GM21526 (cell line): ENCODE measurements around the gene CDH22.

Experiments used
- ATAC-seq: cut with Tn5 transposase; IDR thresholded peaks from one replicate; pipeline ENCODE4 v1.9.1; 2021; ENCODE audit warnings: moderate library complexity; ENCODE audit not compliant: unreplicated experiment, low FRiP score

The CDH22 gene

GRCh38 chr20:46270977-46271744 lies 37.1 kb downstream of the CDH22 start:
- no peak for ATAC-seq

- no peak for ATAC-seq
These were observed 38.9 kb downstream of the CDH22 start for GRCh38 chr20:46269372-46269771.

GRCh38 chr20:46268662-46269061 lies 39.6 kb downstream of the CDH22 start:
- ATAC-seq: no peak

GRCh38 chr20:46268131-46268614 lies 40.1 kb downstream of the CDH22 start:
- no peak for ATAC-seq

GRCh38 chr20:46267108-46268105 lies 40.9 kb downstream of the CDH22 start:
- ATAC-seq: no peak

GRCh38 chr20:46265539-46265938 lies 42.8 kb downstream of the CDH22 start:
- ATAC-seq: no peak

- ATAC-seq: no peak
These were observed 43.7 kb downstream of the CDH22 start for GRCh38 chr20:46264391-46265266.

GRCh38 chr20:46261456-46262253 lies 46.6 kb downstream of the CDH22 start:
- ATAC-seq: no peak

GRCh38 chr20:46260936-46261454 lies 47.3 kb downstream of the CDH22 start:
- ATAC-seq: no peak

- no peak for ATAC-seq
These were observed 47.8 kb downstream of the CDH22 start for GRCh38 chr20:46260480-46260879.

GRCh38 chr20:46259260-46259859 lies 48.9 kb downstream of the CDH22 start:
- no peak for ATAC-seq

GRCh38 chr20:46257887-46258286 lies 50.4 kb downstream of the CDH22 start:
- no peak for ATAC-seq

GRCh38 chr20:46256293-46256692 lies 52.0 kb downstream of the CDH22 start:
- no peak for ATAC-seq

GRCh38 chr20:46255440-46256104 lies 52.7 kb downstream of the CDH22 start:
- ATAC-seq: no peak

- ATAC-seq: no peak
These were observed 54.9 kb downstream of the CDH22 start for GRCh38 chr20:46253391-46253790.

- ATAC-seq: no peak
These were observed 55.8 kb downstream of the CDH22 start for GRCh38 chr20:46252352-46253091.

- ATAC-seq: no peak
These were observed 57.1 kb downstream of the CDH22 start for GRCh38 chr20:46251211-46251673.

GRCh38 chr20:46250772-46251171 lies 57.5 kb downstream of the CDH22 start:
- ATAC-seq: no peak
